GM12878 (cell line): ENCODE measurements around the gene OTULIN. TPM values are rescaled to one million over a fixed set of nuclear protein-coding genes. Genes with fewer than 3 reads are reported as not detected.
A peak's percentile ranks its signal among the peaks of the same experiment; 100 is the strongest.

Experiments
- ATAC-seq: fragments of 200-7000 bp; cut with Tn5 transposase; 3 replicates; pipeline ENCODE4 v1.9.1; 2020; ENCODE audit warnings: mild to moderate bottlenecking, moderate library complexity
- BruUV-seq: library from RNA; stranded (reverse); fragments of 400-500 nt; replicated peaks from 2 replicates; lab custom pipeline; 2021; lab: Mats Ljungman, UMichigan
- CTCF ChIA-PET: fragments of 300-600 bp; sonication (Branson Sonifier 250); formaldehyde crosslinking; extraction: SDS; loops from one replicate; lab custom pipeline; 2021; ENCODE audit warnings: inconsistent platforms; lab: Yijun Ruan, JAX
- POLR2A ChIA-PET: fragments of 350-600 bp; formaldehyde crosslinking; extraction: SDS; loops from one replicate; lab custom pipeline; 2021; ENCODE audit warnings: inconsistent platforms; lab: Charles Lee
- RAD21 ChIA-PET: fragments of 300-600 bp; sonication (Branson Sonifier 250); formaldehyde crosslinking; loops from one replicate; lab custom pipeline; 2023; ENCODE audit warnings: antibody characterized with exemption; ENCODE audit not compliant: unreplicated experiment; lab: Charles Lee
- SMC1A ChIA-PET: fragments of 300-600 bp; sonication (Branson Sonifier 250); formaldehyde crosslinking; loops from one replicate; lab custom pipeline; 2023; ENCODE audit not compliant: unreplicated experiment, uncharacterized antibody; lab: Charles Lee
- DNase-seq: peaks from one replicate; pipeline ENCODE4 v3.0.0-alpha.2; 2011; ENCODE audit warnings: low read depth, low spot score
- FAIRE-seq: peaks from 3 replicates; lab custom pipeline; 2011; peaks lifted over from hg19 to GRCh38; lab: Jason Lieb, UNC
- H2AFZ ChIP-seq: 2 replicates; pipeline ENCODE4 v1.6.0; 2011; ENCODE audit warnings: low read depth, low read length, control low read depth; ENCODE audit not compliant: control insufficient read depth
- H3K27ac ChIP-seq: 2 replicates; pipeline ENCODE4 v1.5.1; 2011; ENCODE audit warnings: control low read depth; ENCODE audit not compliant: control insufficient read depth, insufficient read depth
- H3K27me3 ChIP-seq, 2 experiments: replicated peaks in 1 of 2; 2 replicates each; pipeline versions ENCODE4 v1.6.0 to v1.6.1; 2011; ENCODE audit warnings: low read length in 1 of 2; ENCODE audit not compliant: control insufficient read depth in 2 of 2, insufficient read depth in 2 of 2
- H3K36me3 ChIP-seq, 2 experiments: 2 replicates each; pipeline ENCODE4 v1.5.1; 2011; ENCODE audit warnings: low read length in 1 of 2; ENCODE audit not compliant: control insufficient read depth in 2 of 2, insufficient read depth in 2 of 2
- H3K4me1 ChIP-seq: 2 replicates; pipeline ENCODE4 v1.6.1; 2011; ENCODE audit warnings: mild to moderate bottlenecking, low read length, moderate library complexity, mixed read lengths; ENCODE audit not compliant: control insufficient read depth, insufficient read depth
- H3K4me2 ChIP-seq: 2 replicates; pipeline ENCODE4 v1.6.0; 2011; ENCODE audit warnings: control low read depth; ENCODE audit not compliant: control insufficient read depth, insufficient read depth
- H3K4me3 ChIP-seq: fragments of 200-600 bp; sonication (generic); 2 replicates; pipeline ENCODE4 v1.5.1; 2016
- H3K79me2 ChIP-seq: 2 replicates; pipeline ENCODE4 v1.6.0; 2011; ENCODE audit warnings: low read length; ENCODE audit not compliant: control insufficient read depth, insufficient read depth
- H3K9ac ChIP-seq: 2 replicates; pipeline ENCODE4 v1.8.0; 2011; ENCODE audit warnings: low read length, control low read depth, mixed read lengths; ENCODE audit not compliant: control insufficient read depth, insufficient read depth
- H3K9me3 ChIP-seq: replicated peaks from 3 replicates; pipeline ENCODE4 v1.5.1; 2011; ENCODE audit warnings: mild to moderate bottlenecking, low read length; ENCODE audit not compliant: control insufficient read depth, insufficient read depth
- H4K20me1 ChIP-seq: 2 replicates; pipeline ENCODE4 v1.6.0; 2011; ENCODE audit not compliant: control insufficient read depth, insufficient read depth
- ETV6 ChIP-seq, 2 experiments: fragments of 450-650 bp in 1 of 2; IDR thresholded peaks in 1 of 2; conservative IDR thresholded peaks in 1 of 2; 2 replicates each; pipeline ENCODE4 v1.6.1; 2014; ENCODE audit warnings: antibody characterized with exemption in 1 of 2, borderline replicate concordance in 1 of 2, low read depth in 1 of 2, mild to moderate bottlenecking in 1 of 2, moderate library complexity in 1 of 2
- GATAD2B ChIP-seq: fragments of 450-650 bp; conservative IDR thresholded peaks from 2 replicates; pipeline ENCODE4 v1.6.1; 2017; ENCODE audit warnings: low read depth, mild to moderate bottlenecking, moderate library complexity
- KAT2A ChIP-seq: conservative IDR thresholded peaks from 2 replicates; pipeline ENCODE4 v1.6.1; 2011; ENCODE audit warnings: low read depth, low read length; ENCODE audit not compliant: control insufficient read depth
- LARP7 ChIP-seq: fragments of 450-650 bp; IDR thresholded peaks from 2 replicates; pipeline ENCODE4 v1.6.1; 2017; ENCODE audit warnings: mild to moderate bottlenecking
- MEF2A ChIP-seq: IDR thresholded peaks from 2 replicates; pipeline ENCODE4 v1.6.1; 2011; ENCODE audit warnings: low read depth, mild to moderate bottlenecking, low read length, moderate library complexity; ENCODE audit not compliant: insufficient read depth
- MTA3 ChIP-seq: IDR thresholded peaks from 2 replicates; pipeline ENCODE4 v1.6.1; 2012; ENCODE audit warnings: low read length, inconsistent platforms, borderline replicate concordance
- MXI1 ChIP-seq: fragments of 150-350 bp; IDR thresholded peaks from 2 replicates; pipeline ENCODE4 v1.6.1; 2011; ENCODE audit warnings: low read depth, mild to moderate bottlenecking, inconsistent platforms, low read length, improper control_type of control experiment
- NR2F1 ChIP-seq: fragments of 450-650 bp; conservative IDR thresholded peaks from 2 replicates; pipeline ENCODE4 v1.6.1; 2017; ENCODE audit warnings: mild to moderate bottlenecking
- STAT3 ChIP-seq: IDR thresholded peaks from 2 replicates; pipeline ENCODE4 v1.6.1; 2011; ENCODE audit warnings: low read depth, low read length, improper control_type of control experiment
- SUPT20H ChIP-seq: IDR thresholded peaks from 2 replicates; pipeline ENCODE4 v1.6.1; 2011; ENCODE audit warnings: low read depth, mild to moderate bottlenecking, low read length, moderate library complexity, borderline replicate concordance; ENCODE audit not compliant: control insufficient read depth
- ZNF622 ChIP-seq: fragments of 450-650 bp; IDR thresholded peaks from 2 replicates; pipeline ENCODE4 v1.6.1; 2017; ENCODE audit warnings: mild to moderate bottlenecking, inconsistent platforms
- WGBS: methylation state at CpG from one replicate; pipeline ENCODE4 v1.1.6; 2016; ENCODE audit warnings: low lambda C conversion rate; ENCODE audit not compliant: insufficient replicate concordance, insufficient coverage; ENCODE audit errors: missing lambda C conversion rate; 5-methylcytosine and 5-hydroxymethylcytosine counted together
- in situ Hi-C: fragments of 300-500 bp; cut with MboI; formaldehyde crosslinking; loops from 9 replicates; pipeline ENCODE4 v1.14.3; 2018; ENCODE audit warnings: mixed read lengths
- intact Hi-C: fragments of 100-400 bp; cut with micrococcal nuclease; formaldehyde crosslinking; loops from one replicate; pipeline ENCODE4 v1.14.2; 2022; ENCODE audit not compliant: unreplicated experiment
- polyA plus RNA-seq, 11 experiments: library from polyadenylated mRNA; depleted of rRNA in 4 of 11; unstranded in 6 of 11; stranded (reverse) in 5 of 11; fragments of >200 nt; fragmentation: Nextera tagmentation in 4 of 11; fragmentation: Illumina TruSeq in 1 of 11; extraction: Ambion mirVana in 4 of 11; extraction: Trizol in 1 of 11; gene quantifications; 1 replicate in 1 of 11; 2 replicates in 10 of 11; pipeline versions ENCODE4 v1.2.1 to v1.2.3, GENCODE V29; 2011 to 2016; ENCODE audit warnings: inconsistent platforms in 2 of 11, missing spikeins in 2 of 11, low read depth in 1 of 11
- total RNA-seq, 4 experiments: library from RNA; depleted of rRNA in 3 of 4; stranded (reverse); fragments of >200 nt in 3 of 4; fragmentation: Illumina TruSeq in 1 of 4; extraction: Trizol in 1 of 4; gene quantifications; 2 replicates each; pipeline versions ENCODE4 v1.2.1 to v1.2.3, GENCODE V29; 2013 to 2021
- TF ChIP-seq, protein P1 (sequence below): IDR thresholded peaks from 2 replicates; pipeline ENCODE4 v1.6.1; 2012; ENCODE audit warnings: low read depth, low read length, improper control_type of control experiment
- TF ChIP-seq, protein P2 (sequence below): fragments of 450-650 bp; IDR thresholded peaks from 2 replicates; pipeline ENCODE4 v1.6.1; 2017; ENCODE audit warnings: antibody characterized with exemption, mild to moderate bottlenecking, moderate library complexity
- TF ChIP-seq, protein P3 (sequence below): IDR thresholded peaks from 2 replicates; pipeline ENCODE4 v1.6.1; 2011; ENCODE audit warnings: borderline replicate concordance, low read depth, mild to moderate bottlenecking, moderate library complexity, mixed read lengths, low read length; ENCODE audit not compliant: insufficient read depth; ENCODE audit errors: extremely low read length
- TF ChIP-seq, protein P4 (sequence below): fragments of 450-650 bp; IDR thresholded peaks from 2 replicates; pipeline ENCODE4 v1.6.1; 2017; ENCODE audit warnings: mild to moderate bottlenecking, low read depth, inconsistent platforms; ENCODE audit not compliant: poor library complexity, severe bottlenecking

The OTULIN gene
- total and polyA plus RNA-seq, 10 of the 15 experiments (the other 5 are each of a cell fraction or from before 2014, with no cell fraction given), result 6.6 to 70.5 (median 28.7) TPM

DNA sequence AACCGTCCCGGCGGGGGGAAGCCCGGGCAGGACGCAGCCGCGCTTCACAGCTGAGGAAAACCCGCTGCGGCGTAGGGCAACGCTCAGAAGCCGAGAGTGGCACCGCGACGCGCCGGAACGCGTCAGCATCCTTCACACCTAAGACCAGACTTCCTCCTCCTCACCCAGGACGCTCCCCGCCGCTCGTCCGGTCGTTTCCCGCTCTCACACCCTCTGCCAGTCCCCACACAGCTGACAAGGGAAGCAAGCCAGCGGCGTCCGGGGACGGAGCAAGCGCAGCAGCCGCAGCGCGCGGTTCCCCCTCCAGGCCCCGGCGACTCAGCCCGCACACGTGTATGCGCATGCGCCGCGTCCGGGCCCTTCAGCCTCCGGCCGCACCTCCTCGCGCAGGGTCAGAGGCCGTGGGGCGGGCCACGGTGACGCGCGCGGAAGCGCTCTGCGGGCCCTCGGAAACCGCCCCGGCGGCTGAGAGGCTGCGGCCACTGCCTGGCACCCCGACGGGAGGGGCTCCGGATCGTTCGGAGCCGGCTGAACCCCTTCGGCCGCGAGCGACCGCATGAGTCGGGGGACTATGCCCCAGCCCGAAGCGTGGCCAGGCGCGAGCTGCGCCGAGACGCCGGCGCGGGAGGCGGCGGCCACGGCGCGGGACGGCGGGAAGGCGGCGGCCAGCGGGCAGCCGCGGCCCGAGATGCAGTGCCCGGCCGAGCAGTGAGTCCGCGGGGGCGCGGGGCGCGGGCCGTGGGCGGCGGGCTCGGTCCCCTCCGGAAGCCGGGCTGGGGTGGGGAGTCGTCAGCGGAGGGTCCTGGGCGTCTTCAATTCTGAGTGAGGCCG is at the start of gene OTULIN (continued):
- TF ChIP-seq GATAD2B, result peak; percentile 98
- TF ChIP-seq, protein P1, sequence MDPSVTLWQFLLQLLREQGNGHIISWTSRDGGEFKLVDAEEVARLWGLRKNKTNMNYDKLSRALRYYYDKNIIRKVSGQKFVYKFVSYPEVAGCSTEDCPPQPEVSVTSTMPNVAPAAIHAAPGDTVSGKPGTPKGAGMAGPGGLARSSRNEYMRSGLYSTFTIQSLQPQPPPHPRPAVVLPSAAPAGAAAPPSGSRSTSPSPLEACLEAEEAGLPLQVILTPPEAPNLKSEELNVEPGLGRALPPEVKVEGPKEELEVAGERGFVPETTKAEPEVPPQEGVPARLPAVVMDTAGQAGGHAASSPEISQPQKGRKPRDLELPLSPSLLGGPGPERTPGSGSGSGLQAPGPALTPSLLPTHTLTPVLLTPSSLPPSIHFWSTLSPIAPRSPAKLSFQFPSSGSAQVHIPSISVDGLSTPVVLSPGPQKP, result 0 out of 2 replicates have a peak, but pooled peaks have one; percentile 34
- TF ChIP-seq MTA3, result no peak
- no peak for TF ChIP-seq ETV6 (conservative IDR thresholded peaks at IDR 0.05 in 1 of 2, IDR thresholded peaks at IDR 0.05 in 1 of 2; ENCODE audit: borderline replicate concordance in 1 of 2, low read depth in 1 of 2)
- TF ChIP-seq, protein P2, sequence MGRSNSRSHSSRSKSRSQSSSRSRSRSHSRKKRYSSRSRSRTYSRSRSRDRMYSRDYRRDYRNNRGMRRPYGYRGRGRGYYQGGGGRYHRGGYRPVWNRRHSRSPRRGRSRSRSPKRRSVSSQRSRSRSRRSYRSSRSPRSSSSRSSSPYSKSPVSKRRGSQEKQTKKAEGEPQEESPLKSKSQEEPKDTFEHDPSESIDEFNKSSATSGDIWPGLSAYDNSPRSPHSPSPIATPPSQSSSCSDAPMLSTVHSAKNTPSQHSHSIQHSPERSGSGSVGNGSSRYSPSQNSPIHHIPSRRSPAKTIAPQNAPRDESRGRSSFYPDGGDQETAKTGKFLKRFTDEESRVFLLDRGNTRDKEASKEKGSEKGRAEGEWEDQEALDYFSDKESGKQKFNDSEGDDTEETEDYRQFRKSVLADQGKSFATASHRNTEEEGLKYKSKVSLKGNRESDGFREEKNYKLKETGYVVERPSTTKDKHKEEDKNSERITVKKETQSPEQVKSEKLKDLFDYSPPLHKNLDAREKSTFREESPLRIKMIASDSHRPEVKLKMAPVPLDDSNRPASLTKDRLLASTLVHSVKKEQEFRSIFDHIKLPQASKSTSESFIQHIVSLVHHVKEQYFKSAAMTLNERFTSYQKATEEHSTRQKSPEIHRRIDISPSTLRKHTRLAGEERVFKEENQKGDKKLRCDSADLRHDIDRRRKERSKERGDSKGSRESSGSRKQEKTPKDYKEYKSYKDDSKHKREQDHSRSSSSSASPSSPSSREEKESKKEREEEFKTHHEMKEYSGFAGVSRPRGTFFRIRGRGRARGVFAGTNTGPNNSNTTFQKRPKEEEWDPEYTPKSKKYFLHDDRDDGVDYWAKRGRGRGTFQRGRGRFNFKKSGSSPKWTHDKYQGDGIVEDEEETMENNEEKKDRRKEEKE, result no peak
- no peak for TF ChIP-seq MEF2A
- no peak for TF ChIP-seq STAT3
- peak; percentile 77; the same call in 1 of the 2 replicates for TF ChIP-seq LARP7

DNA sequence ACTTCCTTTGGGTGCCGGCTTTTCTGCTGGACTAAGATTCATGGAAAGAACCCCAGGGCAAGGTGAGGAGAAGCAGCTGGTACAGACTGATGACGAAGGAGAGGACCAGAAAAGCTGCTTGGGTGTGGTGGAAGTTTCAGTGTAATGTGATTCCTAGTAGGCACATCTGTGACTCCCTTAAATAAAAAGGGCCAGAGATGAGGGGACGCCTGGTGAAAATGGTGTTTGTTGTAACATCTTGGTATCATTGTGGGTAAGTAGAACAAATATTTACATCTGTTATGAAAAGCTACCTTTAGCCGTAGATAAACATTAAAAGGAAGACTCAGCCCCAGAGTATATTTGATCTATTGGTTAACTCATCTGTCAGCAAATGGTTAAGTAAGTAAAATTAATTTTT is 49.2 kb upstream of the OTULIN start:
- ATAC-seq (no peak), FAIRE-seq (no peak), DNase-seq (no peak)
- ChIA-PET POLR2A (no interaction called here), SMC1A (no interaction called here), CTCF (no interaction called here), RAD21 (no interaction called here)
- no peak overlapping the region for H2AFZ ChIP-seq
- H3K27ac ChIP-seq, result no peak overlapping the region
- WGBS, result 48% methylated on average over 4 of the region's 4 CpGs
- no peaks in the 10 kb centered on the region for H3K27me3 ChIP-seq
- H3K9ac ChIP-seq, result no peak overlapping the region
- intact Hi-C loops, result no loop called here
- H3K4me1 ChIP-seq, result no peaks in the 10 kb centered on the region
- in situ Hi-C loops, result no loop called here
- no peak overlapping the region for H3K4me2 ChIP-seq
- H3K4me3 ChIP-seq, result no peak overlapping the region
- H3K79me2 ChIP-seq, result no peaks in the 10 kb centered on the region
- BruUV-seq, result no TSS peak
- H4K20me1 ChIP-seq, result no peaks in the 10 kb centered on the region
- H3K9me3 ChIP-seq, result no peaks in the 10 kb centered on the region
- H3K36me3 ChIP-seq, result no peaks in the 10 kb centered on the region
- TF ChIP-seq, protein P3, sequence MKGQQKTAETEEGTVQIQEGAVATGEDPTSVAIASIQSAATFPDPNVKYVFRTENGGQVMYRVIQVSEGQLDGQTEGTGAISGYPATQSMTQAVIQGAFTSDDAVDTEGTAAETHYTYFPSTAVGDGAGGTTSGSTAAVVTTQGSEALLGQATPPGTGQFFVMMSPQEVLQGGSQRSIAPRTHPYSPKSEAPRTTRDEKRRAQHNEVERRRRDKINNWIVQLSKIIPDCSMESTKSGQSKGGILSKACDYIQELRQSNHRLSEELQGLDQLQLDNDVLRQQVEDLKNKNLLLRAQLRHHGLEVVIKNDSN, result no peak
- no peak for TF ChIP-seq SUPT20H
- TF ChIP-seq NR2F1, result no peak
- TF ChIP-seq MXI1, result no peak
- TF ChIP-seq, protein P4, sequence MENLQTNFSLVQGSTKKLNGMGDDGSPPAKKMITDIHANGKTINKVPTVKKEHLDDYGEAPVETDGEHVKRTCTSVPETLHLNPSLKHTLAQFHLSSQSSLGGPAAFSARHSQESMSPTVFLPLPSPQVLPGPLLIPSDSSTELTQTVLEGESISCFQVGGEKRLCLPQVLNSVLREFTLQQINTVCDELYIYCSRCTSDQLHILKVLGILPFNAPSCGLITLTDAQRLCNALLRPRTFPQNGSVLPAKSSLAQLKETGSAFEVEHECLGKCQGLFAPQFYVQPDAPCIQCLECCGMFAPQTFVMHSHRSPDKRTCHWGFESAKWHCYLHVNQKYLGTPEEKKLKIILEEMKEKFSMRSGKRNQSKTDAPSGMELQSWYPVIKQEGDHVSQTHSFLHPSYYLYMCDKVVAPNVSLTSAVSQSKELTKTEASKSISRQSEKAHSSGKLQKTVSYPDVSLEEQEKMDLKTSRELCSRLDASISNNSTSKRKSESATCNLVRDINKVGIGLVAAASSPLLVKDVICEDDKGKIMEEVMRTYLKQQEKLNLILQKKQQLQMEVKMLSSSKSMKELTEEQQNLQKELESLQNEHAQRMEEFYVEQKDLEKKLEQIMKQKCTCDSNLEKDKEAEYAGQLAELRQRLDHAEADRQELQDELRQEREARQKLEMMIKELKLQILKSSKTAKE, result no peak
- no peak for TF ChIP-seq ZNF622
- TF ChIP-seq KAT2A, result no peak
